AG09319 (cell line): Measurements from ENCODE around the gene PLEKHM3.

ENCODE experiments used
- DNase-seq: peaks from one replicate; pipeline ENCODE4 v3.0.0-alpha.2; 2010; ENCODE audit warnings: low read depth; ENCODE audit errors: extremely low read depth
- CTCF ChIP-seq: IDR thresholded peaks from 2 replicates; pipeline ENCODE4 v1.5.1; 2011; ENCODE audit warnings: low read depth, mild to moderate bottlenecking, inconsistent platforms, low read length, moderate library complexity

Gene PLEKHM3

GRCh38 chr2:207871911-207872310 is 153.4 kb downstream of the PLEKHM3 start:
- no peak for DNase-seq
- TF ChIP-seq CTCF = no peak

- no peak for DNase-seq
- no peak for TF ChIP-seq CTCF
These were observed 153.8 kb downstream of the PLEKHM3 start for GRCh38 chr2:207871506-207871905.

GRCh38 chr2:207870814-207871213 is 154.5 kb downstream of the PLEKHM3 start:
- no peak for TF ChIP-seq CTCF
- no peak for DNase-seq

- TF ChIP-seq CTCF = no peak
- no peak for DNase-seq
These were observed 155.2 kb downstream of the PLEKHM3 start for GRCh38 chr2:207869784-207870778.

GRCh38 chr2:207868855-207869596 is 156.3 kb downstream of the PLEKHM3 start:
- TF ChIP-seq CTCF = no peak
- no peak for DNase-seq

- no peak for DNase-seq
- no peak for TF ChIP-seq CTCF
These were observed 157.4 kb downstream of the PLEKHM3 start for GRCh38 chr2:207867905-207868304.

GRCh38 chr2:207867056-207867455 is 158.3 kb downstream of the PLEKHM3 start:
- no peak for TF ChIP-seq CTCF
- DNase-seq = no peak
